NCI-H1048 (cell line): ENCODE measurements around the gene LCN2.
"Not testable (repeated sequence)": the region's sequence is repeated elsewhere in the genome, so short reads cannot be mapped to it uniquely, and the experiment has no call there.

Experiments
- DNase-seq: peaks from one replicate; lab custom pipeline; 2025; lab: John Stamatoyannopoulos, UW

The LCN2 gene

DNA sequence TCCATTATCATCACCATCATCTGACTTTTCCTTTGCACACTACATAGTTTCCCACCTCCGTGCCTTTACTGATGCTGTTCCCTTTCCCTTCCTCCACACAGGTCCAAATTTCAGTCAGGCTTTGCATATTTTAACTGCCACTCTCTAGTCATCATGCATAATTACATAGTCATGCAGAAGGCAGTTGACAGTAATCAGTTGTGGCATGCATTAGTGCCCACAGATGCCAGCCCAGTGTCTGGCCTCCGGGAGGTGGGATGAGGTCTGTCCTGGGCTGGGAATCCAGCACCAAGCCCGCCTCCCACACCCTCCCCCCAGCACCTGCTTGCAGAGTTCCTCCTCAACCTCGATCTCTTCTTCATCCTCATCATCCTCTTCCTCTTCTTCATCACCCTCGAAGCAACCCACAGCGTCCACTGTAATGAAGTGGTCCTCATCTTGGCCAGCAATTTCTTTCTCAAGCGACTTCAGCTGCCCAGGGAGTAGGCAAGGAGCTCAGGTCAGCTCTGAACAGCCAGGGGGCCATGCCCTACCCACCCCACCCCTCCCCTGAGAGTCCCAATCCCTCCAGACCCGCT is 19.6 kb downstream of the LCN2 start:
- DNase-seq, result no peak

DNA sequence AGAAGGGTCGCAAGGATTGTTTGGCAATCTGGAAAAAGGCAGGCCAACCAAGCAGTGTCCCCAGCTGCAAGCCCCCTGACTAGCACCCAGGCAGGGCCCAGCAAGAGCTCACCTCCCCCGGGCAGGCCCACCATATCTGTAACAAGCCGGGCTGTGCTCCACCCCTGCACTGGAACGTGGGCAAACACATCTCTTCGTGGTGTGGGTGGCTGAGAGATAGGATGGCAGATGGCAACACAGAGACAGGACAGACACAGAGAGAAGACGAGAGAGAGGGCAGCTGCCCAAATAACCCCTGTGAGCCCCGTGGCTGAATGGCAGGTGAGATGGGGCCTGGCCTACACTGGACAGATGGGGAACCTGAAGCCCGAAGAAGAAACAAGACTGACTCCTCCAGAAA is 20.2 kb downstream of the LCN2 start:
- DNase-seq, result no peak

DNA sequence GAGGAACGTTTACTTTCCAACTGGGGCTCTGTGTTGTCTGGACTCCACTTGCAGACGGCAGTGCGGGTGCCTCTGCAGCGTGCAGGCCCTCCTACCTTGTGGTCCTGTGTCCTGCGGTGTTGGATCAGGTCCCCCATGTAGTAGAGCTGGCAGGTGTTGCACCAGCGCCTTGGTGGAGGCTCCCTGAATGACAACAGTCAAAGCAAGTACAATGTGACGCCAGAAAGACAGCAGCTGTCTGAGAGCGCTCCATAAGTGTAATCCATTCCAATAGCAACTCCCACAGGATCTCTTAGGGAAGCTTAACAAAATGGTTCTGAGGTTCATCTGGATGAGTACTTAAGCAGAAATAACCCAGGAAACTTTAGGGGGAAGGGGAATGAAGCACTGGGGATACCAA is 20.7 kb downstream of the LCN2 start:
- no peak for DNase-seq

DNA sequence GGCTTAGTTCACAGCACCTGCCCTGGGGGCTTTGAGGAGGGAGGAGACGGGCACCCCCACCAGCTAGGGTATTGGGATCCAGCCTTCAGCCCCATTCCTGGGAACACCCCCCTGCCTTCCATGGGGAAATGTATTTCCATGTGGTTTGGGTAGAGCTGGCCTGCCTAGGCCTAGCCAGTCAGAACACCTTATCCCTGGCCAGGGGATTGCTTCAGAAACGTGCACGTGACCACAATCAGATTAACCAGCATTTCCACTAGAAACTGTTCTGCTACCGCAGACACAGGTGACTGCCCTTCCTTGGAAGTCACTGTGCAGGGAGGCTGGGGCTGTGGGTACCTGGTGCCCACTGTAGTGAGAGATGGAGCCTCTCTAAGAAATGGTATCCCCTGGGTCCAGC is 24.8 kb downstream of the LCN2 start:
- no peak for DNase-seq

DNA sequence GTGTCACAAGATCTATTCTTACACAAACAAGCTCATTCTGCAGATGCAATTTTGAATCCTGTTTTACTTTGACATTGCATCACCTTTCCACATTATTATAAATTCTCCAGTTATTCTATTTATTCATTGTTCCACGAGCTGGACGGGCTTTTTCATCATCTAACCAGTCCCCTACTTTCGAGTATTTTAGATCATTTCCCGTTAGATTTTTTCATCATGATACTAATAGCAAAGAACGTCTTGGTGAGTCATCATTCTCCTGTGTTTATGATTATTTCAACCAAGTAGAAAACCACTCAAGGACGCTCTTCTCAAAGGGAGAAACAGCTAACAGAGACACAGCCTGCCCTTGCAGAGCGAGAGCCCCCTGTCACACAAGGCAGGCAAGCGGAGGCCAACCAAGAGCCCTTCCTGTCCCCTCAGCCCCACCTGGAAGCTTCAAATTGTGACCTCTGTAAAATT is 25.9 kb downstream of the LCN2 start:
- DNase-seq, result no peak

DNA sequence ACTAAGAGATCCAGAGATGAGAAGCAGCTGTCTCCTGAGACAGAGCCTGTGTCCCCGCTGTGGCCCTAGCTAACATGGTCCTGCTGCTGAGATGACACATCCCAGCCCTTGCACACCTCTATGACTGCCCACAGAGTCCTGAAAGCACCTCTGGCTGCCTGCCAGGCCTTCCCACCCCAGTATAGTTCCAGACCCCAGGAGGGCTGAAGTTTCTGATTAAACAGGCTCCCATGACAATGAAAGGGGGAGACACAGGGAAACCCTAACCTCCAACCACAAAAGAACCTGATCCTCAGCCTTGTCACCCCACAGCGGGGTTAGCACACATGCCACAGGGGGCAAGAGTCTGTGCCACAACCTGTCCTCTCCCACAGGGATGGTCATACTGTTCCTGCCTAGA is 26.5 kb downstream of the LCN2 start:
- no peak for DNase-seq

DNA sequence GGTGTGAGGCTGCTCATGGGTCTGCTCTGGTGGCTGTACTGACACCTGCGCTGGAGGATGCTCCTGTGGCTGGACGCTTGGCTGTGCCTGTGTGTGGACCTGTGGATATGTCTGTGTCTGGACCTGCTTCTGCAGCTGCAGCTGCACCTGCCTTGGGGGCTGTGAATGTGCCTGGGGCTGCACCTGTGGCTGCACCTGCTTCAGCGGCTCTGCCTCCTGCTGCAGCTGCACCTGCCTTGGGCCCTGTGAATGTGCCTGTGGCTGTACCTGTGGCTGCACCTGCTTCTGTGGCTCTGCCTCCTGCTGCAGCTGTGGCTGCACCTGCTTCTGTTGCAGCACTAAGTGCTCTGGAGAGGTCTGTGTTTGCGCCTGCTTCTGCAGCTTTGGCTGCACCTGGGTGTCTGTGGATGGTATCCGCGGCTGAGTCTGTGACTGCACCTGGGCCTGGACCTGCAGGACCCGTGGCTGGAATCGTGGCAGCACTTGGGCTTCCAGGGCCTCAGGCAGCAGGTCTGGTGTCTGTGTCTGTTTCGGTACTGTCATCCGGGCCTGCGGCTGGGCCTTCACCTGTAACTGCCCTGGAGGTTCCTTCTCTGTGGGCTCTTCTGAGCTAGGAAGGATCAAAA is 29.7 kb downstream of the LCN2 start:
- no peak for DNase-seq

DNA sequence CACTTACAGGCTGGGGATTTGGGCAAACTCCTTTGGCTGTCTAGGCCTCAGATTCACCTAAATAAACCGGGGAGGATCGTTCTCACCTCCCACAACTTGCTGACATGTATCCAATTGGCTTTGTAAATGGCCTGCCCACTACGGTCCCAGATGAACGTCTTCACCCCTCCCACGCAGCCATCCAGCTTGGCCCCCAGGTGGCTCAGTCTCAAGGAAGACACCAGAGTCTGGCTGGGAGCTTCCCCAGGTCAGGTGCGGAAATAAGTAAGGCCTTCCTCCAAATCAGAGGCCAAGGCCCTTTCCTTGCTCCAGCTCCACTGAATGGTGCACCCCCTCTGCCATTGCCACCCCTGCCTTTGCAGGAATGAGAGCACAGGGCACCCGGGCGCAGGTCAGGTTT is 30.7 kb downstream of the LCN2 start:
- DNase-seq, result no peak

DNA sequence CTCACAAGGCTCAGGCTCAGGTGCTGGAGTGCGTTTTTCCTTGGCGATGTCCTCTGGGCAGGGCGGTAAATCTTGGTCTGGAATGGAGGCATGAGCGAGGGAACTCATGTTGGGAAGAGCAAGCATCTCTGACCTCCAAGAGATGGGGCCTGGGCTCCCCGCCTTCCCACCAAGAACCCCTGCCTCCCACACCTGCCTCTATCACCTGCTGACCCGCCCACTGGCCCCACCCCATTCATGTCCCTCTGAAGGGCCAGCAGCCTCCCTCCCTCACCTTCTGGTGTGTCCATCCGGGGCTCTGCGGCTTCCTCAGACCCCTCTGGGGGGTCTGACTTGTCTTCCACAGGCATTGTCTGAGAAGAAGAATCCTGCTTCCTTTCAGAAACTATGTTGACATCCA is 31.2 kb downstream of the LCN2 start:
- no peak for DNase-seq

DNA sequence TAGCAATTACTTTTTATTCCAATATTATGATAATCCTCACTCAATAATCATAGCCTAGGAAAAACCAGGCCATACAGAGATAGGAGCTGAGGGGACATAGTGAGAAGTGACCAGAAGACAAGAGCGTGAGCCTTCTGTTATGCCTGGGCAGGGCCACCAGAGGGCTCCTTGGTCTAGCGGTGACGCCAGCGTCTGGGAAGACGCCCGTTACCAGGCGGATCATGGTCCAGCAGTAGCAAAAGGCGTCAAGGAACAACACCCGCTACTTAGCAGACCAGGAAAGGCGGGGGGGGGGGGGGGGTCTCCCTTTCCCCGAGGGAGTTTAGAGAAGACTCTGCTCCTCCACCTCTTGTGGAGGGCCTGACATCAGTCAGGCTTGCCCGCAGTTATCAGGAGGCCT is 32.2 kb downstream of the LCN2 start:
- DNase-seq, result not testable (repeated sequence)

DNA sequence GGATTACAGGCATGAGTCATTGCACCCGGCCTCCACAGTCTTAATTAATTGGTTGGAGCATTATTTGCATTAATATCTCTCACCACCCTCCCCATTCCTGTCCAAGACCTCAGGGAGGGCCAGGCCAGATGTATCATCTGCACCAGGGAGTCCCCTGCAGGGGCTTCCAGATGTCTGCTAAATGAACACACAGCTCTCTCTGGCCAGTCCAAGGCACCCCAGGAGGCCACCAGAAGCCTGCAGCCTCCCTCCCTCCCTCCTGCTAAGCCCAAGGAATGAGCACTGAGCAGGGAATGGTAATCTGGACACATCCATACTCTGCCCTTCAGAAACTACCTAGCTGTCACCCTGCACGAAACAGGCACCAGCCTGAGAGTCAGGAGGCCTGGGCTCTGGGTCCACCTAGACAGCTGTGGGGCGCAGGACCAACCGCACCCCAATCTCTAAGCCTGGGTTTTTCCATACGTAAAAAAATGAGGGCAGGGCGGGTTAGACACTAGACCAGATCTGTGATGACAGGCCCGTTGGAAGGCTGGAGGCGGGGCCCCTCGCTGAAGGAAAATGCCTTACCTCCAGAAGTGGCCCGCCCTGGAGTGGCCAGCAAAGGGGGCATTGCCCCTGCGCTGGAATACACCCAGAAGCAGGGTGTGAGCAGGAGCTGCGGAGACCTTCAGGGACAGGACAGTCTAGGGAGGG is 33.8 kb downstream of the LCN2 start:
- DNase-seq, result no peak

DNA sequence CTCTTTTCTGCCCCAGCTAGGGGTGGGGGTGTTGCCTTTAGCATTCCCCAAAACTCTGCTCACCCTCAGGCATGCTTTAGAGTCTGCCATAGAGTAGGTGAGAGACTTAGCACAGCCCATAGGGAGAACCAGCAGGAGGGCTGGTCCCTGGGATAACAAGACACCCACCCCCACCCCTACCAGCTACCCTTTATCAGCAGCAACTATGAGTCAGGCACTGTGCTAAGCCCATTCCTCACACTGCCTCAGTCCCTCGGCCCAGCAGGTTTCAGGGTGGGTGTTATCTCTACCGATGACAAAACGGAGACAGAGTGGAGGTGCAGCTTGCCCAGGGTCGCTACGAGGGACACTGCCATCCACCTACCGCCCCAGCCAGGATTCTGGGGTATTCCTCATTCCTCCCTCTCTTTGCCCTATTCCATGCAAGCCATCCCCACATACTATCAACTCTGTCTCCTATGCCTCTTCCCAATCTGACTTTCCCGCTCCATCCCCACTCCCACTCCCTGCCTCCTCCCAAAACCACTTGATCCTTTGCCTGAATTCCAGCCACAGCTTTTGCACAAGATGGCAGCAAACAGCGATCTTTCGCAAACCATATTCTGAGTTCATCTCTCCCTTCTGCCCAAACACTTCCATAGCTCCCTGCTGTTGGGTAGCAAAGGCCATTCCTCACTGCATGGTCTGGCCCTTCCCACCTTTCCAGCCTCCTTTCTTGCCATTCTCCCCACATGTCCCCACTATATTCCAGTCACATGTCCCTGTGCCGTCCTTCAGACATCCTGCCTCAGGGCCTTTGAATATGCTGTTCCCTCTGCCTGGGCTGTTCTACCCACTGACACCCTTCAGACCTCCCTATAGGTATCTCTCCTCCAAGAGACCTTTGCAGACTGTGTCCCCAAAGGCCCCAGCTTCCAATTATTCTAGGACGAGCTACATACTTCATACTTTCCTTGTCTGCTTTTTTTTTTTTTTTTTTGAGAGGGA is 37.0 kb downstream of the LCN2 start:
- no peak for DNase-seq

DNA sequence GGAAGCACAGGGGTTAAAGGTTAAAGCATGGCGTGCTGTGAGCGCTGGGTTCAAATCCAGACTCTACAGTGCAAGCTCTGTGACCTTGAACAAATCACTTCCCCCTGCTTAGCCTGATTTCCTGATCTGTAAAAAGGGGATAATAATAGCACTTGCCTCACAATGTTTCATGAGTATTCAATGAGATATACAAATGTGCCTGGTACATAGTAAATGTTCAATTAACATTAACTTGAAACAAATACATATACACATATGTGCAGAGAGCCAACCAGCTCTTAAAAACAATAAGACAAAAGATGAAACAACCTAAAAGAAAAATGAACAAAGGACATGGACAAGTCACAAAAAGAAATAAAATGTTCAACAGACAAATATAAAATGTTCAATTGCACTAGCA is 38.1 kb downstream of the LCN2 start:
- no peak for DNase-seq

DNA sequence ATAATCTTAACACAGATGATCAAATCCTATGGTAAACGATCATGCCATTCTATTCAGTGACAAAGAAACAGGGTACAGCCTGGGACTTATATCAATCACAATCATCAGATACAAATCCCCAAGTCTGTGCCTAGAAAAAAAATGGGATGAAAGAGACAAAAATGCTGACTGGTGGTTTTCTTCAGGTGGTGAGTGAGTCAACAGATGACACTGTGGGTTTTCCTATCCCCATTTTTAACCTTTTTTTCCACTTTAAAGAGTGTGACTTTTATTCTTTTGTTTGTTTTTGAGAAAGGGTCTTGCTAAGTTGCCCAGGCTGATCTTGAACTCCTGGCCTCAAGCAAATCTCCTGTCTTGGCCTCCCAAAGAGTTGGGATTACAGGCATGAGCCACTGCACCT is 39.0 kb downstream of the LCN2 start:
- no peak for DNase-seq

DNA sequence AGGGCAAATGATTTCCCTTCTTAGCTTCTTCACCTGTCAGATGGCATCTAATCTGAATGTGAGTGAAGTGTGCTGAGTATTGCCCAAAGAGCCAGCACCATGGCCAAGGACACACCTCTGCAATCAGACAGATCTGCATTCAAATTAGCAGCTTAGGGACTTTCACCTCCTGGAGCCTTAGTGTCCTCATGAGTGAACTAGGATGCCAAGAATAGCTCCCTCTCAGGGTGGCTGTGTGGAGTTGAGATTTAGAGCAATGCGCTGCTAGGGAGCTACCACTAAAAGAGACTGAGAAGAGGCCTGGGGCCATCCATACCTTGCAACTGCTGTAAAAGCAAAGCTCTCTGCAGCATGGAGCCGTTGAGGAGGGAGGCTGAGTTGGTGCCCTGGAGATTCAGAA is 40.8 kb downstream of the LCN2 start:
- DNase-seq, result no peak

DNA sequence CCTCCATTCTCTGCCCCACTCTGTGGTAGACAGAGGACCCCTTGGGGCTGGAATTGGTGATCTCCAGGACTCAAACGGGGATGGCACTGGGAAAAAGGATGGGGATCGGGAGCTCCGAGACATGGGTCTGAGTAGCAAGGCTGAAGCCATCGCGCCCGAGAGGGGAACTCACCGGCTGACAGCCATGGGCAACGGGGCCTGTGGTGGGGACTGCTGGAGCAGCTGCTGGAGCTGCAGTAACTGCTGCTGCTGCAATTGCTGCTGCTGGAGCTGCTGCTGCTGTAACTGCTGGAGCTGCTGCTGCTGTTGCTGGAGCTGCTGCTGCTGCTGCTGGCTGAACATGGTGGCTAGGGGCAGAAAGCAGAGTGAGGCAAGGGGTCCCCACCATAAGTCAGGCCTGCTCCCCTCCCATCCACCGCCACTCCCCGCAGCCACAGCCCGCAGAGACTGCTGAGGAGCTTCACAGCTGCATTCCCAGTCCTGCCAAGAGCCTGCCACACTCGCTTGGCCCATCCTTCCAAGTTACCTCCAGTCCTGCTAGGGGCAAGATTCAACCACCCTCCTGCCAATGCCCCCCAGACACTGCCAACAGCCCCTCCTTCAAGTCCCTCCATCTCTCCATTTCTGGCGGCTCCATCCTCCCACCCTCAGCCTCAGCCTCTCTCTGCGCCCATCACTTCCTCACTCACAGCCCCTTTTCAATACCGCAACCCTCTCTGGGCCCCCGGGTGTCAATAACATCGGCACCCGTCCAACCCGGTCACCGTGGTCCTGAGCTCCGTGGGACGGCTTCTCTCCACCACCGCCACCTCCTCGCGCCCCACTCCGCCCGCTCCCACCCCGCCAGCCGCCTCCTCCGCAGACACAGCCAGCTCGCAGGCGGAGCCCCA is 41.5 kb downstream of the LCN2 start:
- no peak for DNase-seq

DNA sequence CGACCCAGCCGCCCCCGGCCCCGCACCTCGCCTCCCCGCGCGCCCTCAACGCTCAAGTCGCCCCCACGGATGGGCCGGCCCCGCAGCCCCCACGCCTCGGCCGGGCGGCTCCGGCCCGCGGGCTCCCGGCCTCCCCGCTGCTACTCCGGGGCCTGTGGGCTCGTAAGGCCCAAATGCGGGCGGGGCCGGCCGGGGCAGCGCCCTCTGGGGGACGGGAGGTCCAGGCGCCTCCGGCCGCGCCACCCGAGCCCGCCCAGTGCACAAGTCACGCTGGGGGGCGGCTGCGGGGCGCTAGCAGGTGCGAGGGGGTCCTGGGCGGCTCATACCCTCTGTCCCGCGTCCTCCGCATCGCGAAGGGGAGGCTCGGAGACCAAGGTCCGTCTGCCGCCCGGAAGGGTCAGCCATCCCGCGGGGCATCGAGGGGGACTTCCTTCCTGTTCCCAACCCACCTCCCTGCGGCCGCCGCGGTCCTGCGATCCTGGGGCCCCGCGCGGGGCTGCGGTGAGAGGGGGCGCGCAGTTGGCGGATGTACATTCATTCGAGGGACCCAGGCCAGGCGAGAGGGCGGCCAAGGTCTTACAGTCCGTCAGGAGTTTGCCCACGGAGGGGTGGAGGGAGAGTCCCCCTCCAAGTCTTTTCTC is 42.3 kb downstream of the LCN2 start, which contains the start of gene CIZ1:
Gene CIZ1 (minus strand): TSS at position 167 of the 641 bp plus-strand sequence. CDS start 715 bp downstream, outside the sequence.
- DNase-seq, result peak; percentile 45

DNA sequence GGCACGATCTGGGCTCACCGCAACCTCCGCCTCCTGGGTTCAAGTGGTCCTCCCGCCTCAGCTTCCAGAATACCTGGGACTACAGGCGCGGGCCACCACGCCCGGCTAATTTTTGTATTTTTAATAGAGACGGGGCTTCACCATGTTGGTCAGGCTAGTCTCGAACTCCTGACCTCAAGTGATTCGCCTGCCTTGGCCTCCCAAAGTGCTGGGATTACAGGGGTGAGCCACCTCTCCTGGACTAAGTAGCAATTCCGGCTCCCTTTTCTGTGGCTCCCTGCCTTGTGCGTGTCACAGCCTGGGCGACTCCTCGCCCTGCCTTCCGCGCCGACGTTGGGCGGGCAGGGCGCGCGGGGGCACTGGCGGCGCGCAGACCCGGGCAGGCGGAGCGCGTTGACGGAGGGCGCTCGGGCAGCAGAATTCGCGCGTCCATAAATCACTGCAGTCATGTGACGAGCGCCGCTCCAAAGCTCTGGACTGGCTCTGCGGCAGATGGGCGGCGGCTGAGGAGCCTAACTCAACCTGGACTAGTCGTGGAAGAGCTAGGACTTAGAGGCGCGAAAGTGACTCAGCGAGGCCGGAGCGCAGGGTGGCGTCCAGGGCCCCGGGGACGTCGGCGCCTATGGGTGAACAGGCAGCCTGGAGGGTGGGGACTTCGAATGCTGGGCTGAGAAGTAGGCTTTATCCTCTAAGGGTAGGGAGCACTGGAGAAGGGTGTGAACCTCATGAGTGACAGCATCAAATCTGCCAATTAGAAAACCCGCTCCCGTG is 43.5 kb downstream of the LCN2 start:
- DNase-seq, result no peak

DNA sequence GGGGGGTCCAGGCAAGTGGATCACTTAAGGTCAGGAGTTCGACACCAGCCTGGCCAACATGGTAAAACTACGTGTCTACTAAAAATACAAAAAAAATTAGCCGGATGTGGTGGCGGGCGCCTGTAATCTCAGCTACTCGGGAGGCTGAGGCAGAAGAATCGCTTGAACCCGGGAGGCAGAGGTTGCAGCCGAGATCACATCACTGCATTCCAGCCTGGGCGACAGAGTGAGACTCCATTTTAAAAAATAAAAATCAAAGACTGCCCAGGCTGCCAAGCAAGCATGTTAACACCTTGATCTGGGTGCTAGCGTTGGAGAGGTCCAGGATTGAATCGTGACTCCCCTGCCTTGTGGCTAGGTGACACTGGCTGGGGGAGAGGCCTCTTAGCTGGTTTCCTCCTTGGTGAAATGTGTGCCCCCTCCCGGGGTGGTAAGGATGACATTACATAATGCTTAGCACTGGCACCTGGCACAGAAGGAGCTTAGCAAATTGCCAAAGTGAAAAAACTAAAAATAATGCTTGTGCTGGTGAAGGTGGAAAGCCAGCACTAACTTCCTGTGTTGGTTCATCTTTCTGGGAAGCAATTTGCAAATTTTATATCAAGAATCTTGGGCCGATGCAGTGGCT is 44.3 kb downstream of the LCN2 start:
- no peak for DNase-seq
